HG03280 (cell line): Measurements from ENCODE around the gene IL11.

ENCODE experiments used
- ATAC-seq: cut with Tn5 transposase; IDR thresholded peaks from one replicate; pipeline ENCODE4 v1.9.1; 2021; ENCODE audit warnings: mild to moderate bottlenecking, moderate library complexity; ENCODE audit not compliant: unreplicated experiment

The IL11 gene

DNA sequence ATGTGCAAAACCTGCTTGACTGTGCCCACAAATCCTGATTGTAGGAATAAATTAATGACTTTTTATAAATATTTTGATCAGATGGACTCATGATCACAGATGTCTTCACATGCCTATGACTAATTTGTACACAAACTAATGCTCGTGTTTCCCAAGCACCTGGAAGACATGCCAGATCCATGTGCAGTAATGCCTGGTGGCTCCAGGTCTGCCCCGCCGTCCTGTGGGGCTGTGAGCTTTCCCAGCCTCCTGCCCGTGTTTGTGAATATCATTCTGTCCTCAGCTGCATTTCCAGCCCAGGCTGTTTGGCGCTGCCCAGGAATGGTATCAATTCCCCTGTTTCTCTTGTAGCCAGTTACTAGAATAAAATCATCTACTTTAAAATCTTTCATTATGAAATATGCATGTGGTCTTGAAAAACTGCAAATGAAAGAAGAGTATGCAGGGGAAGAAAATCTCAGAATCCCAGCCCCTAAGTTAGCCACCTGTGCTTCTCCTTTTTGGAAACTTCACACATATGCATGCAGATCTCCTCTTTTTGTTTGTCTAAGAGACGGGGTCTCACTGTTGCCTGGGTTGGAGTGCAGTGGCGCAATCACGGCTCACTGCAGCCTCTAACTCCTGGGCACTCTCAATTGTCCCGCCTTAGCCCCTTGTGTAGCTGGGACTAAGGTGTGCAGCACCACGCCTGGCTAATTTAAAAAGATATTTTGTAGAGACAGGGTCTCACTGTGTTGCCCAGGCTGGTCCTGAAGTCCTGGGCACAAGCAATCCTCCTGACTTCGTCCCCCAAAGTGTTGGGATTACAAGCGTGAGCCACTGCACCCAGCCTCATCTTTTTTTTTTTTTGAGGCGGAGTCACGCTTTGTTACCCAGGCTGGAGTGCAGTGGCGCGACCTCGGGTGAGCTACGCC, 21.7 kb upstream of the IL11 start:
- ATAC-seq = no peak

DNA sequence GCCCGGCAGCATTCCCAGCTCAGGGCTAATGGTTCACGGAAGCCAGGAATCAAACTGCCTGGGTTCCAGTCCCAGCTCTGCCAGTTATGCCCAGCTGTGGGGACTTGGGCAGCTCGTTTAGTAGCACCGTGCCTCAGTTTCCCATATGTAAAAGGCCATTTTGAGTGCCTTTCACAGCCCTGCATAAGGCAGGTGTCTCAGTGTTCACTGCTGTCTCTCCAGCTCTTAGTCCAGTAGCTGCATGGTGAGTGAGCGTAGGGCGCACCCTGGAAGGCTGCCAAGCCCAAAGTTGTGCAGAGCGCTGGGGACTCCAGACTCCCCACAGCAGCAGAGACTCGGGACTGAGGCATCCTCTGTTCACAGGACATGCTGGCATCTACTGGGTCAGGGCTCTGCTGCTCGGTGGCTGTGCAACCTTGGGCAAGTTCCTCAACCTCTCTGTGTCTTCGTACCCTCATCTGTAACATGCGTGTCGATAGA, 21.0 kb upstream of the IL11 start:
- ATAC-seq = no peak

DNA sequence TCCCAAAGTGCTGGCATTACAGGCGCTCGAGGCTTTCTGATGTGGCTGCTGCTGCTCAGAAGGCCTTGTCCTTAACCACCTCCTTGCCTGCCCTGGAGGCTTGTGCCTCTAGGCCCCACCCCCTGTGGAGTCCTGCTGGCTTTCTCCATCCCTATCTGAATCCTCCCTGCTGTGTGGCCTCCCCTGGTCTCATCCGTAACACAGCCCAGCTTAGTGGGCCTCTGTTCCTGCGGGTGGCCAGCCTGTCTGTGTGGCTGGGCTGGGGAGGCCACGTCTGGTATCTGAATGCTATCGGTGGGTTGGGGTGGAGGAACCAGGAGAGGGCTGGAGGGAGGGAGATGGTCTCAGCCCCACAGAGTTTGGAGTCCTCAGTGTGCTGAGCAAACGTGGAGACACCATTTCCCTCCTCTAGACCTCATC, 20.2 kb upstream of the IL11 start:
- no peak for ATAC-seq

DNA sequence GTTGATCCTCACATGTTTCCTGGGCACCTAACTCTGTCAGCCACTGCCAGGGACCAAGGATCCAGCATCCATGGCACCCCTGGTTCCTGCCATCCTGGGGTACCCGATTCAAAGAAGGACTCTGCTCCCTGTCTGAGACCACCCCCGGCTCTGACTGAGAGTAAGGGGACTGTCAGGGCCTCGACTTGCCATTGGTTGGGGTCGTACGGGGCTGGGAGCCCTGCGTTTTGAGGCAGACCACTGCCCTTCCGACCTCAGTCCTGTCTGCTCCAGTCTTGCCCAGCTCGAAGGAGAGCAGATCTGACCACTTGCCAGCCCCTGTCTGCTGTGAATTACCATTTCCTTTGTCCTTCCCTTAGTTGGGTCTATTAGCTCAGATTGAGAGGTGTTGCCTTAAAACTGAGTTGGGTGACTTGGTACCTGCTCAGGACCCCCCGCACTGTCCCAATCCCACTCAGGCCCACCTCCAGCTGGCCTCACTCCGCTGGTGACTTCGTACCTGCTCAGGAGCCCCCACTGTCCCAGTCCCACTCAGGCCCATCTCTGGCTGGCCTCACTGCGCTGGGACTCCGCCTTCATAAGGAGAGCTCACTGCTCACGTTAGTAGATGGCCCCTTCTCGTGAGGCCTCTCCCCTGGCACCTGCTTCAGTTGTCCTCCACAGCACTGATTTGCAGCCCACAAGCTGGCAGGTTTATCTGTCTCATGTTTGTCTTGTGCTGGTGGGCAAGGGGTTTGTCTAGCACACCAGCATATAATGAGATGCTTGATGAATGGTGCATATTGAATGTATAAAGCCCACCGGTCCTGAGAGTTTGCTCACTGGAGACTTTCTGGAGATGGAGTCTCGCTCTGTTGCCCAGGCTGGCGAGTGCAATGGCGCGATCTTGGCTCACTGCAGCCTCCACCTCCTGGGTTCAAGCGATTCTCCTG, 19.4 kb upstream of the IL11 start:
- no peak for ATAC-seq

DNA sequence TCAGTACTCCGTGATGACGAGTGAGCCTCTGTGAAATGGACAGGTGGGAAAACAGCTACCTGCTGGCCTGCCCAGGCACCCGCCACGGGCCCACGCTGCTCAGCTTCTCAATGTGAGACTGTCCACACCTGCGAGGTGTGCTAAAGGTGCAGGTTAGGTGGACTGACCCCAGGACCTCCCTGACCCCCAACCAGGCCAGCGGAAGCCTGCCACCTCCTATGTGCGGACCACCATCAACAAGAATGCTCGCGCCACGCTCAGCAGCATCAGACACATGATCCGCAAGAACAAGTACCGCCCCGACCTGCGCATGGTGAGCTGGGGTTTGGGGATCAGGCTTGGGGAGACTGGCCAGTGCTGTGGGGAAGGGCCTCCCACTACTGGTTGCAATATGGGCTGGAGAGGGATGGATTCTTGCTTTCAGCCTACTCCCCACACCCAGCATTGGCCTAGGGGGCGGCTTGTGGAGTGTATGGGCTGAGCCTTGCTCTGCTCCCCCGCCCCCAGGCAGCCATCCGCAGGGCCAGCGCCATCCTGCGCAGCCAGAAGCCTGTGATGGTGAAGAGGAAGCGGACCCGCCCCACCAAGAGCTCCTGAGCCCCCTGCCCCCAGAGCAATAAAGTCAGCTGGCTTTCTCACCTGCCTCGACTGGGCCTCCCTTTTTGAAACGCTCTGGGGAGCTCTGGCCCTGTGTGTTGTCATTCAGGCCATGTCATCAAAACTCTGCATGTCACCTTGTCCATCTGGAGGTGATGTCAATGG, 17.7 kb upstream of the IL11 start:
- no peak for ATAC-seq

DNA sequence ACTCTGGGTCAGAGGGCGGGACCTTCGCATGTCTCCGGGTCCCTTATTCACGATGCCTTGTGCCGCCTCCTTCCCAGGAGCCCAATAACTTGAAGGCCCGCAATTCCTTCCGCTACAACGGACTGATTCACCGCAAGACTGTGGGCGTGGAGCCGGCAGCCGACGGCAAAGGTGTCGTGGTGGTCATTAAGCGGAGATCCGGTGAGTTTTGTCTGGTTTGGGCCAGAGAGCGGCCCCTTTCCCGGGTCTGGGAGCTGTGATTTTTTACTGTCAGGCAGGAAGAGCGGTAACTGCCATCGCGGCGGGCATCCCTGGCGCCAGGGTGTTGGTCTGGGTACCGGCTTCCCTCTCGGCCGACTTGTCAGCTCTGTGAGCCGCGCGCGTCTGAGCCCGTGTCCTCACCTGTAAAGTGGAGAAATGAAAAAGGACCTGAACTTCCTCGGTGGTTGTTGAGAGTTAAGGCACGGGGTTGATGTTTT, 16.3 kb upstream of the IL11 start:
- no peak for ATAC-seq

DNA sequence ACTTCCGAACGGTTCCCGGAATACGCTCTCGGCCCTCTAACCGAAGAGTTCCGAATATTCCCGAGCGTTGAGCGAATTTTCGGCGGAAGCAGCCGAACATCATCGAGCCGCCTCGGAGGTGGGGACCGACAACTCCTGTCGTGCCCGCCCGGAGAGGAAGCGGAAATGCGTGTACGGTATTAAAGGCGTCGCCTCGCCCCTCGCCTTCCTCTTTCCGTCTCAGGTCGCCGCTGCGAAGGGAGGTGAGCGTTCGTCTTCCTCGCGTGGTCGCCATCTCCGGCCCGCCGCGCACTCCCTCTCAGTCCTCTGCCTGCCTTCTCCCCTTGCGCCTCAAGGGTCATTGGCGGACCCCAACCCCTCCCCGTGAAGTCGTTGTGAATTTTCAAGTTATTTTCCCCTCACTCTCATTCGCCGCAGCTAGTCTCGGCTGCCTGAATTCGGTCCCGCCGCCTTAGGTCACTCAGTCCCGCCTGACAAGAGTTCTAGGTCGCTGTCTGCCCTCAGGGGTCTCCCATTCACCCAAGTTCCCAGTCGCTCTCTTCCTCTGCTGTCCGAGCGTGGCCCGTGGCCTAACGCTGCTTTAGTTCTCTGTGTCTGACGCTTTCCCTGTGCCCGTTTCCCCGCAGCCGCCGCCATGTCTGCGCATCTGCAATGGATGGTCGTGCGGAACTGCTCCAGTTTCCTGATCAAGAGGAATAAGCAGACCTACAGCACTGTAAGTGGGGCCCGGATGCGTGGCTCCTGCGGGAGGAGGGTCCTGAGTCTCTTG, 15.6 kb upstream of the IL11 start, which contains the start of gene RPL28:
Gene RPL28, plus strand, starts transcription at position 209 of the 769 bp plus-strand sequence. Its CDS starts 426 bp downstream, at position 635.
- peak; percentile 67 for ATAC-seq

DNA sequence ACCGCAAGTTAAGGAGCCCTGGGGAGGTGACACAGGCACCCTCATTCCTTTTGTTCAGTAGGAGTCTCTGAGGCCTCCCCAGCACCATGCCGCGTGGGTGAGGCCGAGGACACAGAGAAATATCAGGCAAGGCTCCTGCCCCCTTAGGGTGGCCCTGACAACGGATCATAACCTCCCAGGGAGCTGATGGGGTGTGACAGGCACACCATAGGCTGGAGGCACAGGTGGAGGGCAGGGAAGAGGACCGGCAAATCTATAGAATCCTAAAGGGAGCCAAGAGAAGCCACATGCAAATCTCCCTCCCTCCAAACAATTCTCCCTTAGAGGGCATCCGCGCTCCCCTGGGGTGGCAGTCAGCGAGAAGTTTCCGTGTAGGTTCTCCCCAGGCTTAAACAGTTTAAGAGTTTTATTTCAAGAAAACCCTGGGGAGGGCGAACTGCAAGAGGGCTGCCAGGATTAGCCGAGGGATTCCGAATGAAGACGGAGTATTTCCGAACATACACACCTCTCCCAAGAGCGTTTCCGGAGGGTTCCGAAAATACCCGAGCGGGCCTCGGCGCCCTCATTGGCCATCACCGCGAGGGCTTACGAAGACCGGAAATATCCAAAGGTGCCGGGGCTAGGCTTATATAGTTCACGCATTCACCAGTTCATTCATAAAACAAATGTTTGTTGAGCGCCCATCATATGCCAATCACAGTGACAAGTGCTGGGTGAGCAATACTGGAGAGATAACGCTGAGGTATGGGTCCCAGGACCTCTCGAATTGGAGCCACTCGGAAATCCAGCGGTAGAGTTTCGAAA, 14.9 kb upstream of the IL11 start:
- peak; percentile 53 for ATAC-seq

DNA sequence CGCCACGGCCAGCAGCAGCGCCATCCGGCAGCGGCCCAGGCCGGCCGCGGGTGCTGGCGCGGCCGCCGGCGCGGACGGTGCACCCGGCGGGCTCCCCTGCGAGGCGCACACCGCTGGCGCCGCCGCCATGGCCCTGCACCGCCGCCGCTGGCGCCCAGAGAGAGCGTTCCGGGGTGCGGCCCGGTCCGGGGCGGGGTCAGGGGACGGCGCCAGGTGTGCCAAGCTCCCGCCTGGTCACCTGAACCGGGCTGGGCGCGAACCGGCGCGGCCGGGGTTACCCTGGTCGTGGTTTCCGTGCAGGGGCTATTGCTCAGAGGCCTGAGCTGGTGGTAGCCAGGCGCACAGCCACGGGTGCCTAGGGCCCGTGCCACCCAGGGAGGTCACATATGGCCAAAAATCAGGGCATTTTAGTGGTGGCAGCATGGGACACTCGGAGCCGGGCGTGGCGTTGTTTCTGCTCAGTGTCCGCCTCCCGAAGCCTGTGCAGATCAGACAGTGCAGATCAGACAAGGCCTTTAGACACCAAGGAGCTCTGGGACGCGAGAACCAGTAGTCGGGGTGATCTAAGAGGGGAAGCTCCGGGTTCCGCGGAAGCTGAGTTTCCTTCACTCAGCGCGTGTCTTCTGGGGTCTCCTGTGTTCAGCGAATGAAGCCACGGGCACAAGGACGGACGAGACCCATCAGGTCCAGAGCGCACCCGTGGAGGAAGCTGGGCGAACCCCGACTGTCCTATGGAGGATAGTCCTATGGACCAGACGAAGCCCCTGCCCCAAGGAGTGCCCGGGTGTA, 14.1 kb upstream of the IL11 start, which contains the start of gene TMEM238:
Gene TMEM238, minus strand, starts transcription at position 162 of the 789 bp plus-strand sequence. Its CDS starts 33 bp downstream, at position 129.
- peak; percentile 25 for ATAC-seq

DNA sequence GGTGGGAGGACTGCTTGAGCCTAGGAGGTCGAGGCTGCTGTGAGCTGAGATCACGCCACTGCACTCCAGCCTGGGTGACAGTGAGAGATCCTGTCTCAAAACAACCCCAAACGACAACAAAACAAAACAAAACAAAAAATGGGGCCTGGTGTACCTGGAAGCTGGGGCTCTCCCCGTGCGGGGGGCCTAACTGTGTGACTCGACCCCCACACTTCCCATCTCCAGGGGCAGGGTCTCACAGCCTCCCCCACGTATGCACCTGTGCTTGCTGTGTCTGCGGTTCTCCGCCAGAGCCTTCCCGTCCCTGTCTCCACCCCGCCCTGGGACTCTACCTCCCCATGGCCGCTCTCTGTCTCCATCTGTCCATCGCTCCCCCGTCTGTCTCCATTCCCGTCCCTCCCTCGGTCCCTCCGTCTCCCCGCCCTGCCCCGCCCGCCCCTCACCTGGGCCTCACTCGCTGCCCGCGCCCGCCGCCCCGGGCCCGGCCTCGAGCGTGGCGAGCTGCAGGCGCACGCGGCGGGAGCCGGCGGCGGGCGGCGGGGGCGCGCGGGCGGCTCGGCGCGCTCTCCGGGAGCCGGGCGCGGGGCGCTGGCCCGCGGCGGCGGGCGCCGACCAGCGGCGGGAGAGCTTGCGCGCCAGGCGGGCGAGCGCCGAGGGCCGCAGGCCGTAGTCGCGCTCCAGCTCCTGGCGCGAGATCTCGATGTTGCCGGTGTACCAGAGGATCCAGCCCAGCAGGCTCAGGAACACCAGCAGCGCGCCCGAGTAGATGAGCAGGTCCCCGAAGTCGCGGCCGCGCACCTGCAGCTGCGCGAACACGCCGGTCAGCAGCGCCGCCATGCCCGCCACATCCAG, 13.2 kb upstream of the IL11 start:
- ATAC-seq = peak; percentile 15

DNA sequence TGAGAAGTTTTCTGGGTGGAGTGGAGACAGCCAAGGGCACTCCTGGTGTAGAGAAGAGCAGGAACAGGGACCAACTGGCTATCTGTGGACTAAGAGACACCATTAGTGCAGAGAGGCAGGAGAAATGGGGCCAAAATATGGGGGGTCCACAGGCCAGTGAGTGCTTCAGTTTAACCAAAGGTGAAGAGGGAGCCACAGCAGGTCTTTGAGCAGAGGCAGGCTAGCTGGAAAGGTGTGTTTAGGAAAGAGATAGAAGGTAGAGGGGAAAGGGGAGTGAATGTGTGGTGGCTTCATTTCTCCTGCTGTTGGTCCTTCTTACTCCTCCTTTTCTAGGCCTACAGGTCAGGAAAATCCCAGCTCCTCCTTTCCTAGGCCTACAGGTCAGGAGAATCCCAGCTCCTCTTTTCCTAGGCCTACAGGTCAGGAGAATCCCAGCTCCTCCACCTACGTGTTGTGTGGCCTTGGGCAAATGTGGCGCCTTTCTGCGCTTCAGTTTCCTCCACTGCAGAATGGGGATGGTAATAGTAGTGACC, 12.3 kb upstream of the IL11 start:
- no peak for ATAC-seq

DNA sequence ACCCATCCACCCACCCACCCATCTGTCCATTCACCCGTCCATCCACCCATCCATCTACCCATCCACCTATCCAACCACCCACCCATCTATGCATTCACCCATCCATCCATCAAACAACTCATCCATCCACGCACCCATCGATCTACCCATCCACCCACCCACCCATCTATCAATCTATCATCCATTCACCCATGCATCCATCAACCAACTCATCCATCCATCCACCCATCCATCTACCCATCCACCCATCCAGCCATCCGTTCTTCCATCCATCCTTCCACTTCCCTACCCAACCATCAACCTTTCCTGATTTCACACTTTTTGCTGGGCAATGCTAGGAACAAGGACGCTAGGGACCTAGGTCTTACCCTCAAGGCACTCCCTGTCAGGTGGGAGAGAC, 11.8 kb upstream of the IL11 start:
- ATAC-seq = no peak

DNA sequence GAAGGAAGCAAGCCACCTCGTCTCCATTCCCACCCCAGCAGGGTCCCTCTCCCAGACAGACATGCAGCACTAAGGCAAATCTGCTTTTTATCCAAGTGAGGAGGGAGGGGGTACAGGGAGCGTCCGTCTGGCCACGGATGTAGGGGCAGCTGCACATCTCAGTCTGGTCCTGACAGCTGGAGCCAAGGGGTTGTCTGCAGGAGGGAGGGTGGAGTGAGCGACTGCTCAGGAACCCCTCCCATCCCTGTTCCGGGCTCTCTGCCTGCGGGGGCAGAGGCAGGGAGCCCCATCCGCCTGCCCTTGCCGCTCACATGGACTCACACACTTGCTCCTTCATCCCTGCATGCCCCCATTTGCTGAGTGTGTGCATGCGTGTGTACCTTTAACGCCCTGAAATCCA, 8.9 kb upstream of the IL11 start:
- no peak for ATAC-seq

DNA sequence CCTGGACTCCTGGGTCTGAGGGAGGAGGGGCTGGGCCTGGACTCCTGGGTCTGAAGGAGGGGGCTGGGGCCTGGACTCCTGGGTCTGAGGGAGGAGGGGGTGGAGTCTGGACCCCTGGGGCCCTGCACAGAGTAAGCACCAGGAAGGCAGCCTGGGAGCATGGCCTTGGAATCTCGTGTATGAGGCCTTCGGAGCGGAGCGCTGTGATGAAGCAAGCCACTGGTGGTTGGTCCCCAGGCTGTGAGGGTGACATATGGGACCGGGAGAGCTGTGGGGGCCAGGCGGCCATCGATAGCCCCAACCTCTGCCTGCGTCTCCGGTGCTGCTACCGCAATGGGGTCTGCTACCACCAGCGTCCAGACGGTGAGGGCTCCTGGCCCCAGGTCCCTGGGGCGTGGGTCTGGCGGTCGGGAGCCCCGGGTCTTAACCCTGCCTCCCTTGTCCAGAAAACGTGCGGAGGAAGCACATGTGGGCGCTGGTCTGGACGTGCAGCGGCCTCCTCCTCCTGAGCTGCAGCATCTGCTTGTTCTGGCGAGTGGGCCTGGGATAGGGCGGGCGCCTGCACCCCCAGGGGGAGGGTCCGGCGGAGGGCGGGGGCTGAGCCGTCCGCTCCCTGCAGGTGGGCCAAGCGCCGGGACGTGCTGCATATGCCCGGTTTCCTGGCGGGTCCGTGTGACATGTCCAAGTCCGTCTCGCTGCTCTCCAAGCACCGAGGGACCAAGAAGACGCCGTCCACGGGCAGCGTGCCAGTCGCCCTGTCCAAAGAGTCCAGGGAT, 7.3 kb upstream of the IL11 start:
- ATAC-seq = no peak

DNA sequence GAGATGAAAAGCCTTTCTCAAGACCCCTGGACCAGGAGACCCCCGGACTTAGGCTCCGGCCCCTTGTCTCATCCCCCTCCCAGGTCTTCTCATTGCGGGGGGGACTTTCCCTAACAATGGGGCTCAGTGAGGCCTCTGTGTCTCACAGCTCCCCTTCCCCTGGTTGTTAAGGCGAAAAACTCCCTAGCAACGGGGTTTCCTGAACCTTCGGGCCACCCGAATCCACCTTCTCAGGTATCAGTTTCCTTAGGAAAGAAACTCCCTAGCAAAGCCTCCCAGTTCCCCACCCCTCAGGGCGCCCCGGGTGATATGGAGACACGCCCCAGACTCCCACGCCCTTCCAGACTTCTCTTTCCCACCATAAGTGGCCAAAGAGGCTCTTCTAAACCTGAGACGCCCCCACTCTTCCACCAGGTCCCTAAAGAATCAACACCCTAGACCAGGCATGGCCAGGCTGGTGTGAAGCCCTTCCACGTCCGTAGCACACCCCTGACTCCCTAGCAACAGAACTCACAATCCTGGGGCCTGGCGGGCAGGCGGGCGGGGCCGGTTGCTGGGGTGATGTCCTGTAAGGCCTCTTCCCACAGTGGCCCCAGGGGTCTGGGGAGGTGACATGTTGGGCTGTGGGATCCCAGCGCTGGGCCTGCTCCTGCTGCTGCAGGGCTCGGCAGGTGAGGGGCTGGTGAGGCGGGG, 6.1 kb upstream of the IL11 start, which contains the start of gene TMEM190:
Gene TMEM190, plus strand, starts transcription at position 586 of the 693 bp plus-strand sequence. Its CDS starts 28 bp downstream, at position 614.
- ATAC-seq = no peak
